GM18507 (cell line): ENCODE results near the gene TSC22D3.

Source experiments
- DNase-seq: peaks from one replicate; pipeline ENCODE4 v3.0.0; 2011; ENCODE audit warnings: low read depth; ENCODE audit not compliant: insufficient read length; ENCODE audit errors: extremely low spot score
- FAIRE-seq: peaks from 2 replicates; lab custom pipeline; 2011; peaks lifted over from hg19 to GRCh38; lab: Jason Lieb, UNC

Gene TSC22D3

DNA sequence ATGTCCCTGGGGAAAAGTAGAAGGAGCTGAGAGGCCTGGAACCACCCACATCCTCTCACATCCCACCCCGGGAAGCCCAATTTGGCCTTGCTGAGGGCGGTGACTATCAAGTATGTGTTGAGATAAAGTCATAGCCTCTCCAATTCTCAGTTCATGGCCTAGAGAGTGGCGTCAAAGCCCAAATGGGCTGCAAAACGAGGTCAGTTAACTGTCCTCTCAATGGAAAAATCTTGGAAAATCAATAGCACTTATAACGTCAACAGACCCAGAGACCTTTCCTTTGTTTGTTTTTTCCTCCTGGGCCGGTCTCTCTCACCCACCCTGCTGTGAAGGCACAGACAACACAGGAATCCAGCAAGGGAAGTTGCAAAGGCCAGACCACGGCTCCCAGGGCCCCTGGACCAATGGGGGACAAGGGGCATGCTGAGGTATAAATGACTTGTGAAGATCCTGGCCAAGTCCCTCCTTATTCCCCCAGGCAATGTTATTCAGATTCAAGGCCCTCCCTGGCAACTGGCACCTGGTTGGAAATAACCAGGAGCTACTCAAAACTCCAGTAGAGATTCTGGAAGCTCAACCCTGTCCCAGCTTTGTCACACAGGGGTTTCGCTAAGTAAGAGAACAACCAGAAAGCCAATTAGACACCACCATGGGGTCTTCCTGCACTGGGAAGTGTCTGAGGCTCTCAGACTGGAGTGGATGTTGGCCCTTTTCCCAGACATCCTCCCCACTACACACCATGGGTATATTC, 38.6 kb downstream of the TSC22D3 start:
- no peak for DNase-seq
- FAIRE-seq = no peak

DNA sequence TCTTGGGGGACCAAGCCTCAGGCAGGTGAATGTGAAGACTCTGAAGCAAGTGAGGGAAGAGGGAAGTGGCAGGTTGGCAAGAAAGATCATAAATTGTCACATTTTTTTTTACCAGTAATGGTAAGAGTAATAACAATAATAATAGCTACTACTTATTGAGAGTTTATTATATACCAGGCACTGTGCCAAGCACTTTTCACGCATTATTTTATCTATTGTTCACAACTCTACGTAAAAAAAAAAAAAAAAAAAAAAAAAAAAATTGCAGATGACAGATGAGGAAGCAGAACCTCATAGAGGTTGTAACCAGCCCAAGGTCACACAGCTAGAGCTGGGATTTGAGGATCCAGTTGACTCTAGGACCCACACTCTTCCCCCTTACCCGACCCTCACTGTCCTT, 40.9 kb downstream of the TSC22D3 start:
- no peak for FAIRE-seq
- no peak for DNase-seq

DNA sequence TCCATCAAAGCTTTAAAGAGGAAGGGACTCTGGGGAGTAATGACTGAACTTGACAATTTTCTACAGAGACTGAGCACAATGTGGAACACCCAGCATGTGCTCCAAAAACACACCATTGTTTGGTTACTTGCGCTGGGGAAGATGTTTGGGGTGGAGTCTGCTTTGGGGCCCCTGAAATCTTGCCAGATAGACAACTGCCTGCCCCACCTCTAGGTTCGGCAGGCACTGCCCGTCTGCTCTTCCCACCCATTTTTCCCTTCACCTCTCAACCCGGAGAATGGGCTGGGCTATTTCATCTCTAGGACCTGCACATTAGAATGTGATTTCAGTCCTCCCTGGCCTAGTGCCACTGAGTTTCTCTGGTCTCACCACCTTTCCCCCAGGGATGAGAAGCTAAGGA, 41.9 kb downstream of the TSC22D3 start:
- no peak for DNase-seq
- no peak for FAIRE-seq

DNA sequence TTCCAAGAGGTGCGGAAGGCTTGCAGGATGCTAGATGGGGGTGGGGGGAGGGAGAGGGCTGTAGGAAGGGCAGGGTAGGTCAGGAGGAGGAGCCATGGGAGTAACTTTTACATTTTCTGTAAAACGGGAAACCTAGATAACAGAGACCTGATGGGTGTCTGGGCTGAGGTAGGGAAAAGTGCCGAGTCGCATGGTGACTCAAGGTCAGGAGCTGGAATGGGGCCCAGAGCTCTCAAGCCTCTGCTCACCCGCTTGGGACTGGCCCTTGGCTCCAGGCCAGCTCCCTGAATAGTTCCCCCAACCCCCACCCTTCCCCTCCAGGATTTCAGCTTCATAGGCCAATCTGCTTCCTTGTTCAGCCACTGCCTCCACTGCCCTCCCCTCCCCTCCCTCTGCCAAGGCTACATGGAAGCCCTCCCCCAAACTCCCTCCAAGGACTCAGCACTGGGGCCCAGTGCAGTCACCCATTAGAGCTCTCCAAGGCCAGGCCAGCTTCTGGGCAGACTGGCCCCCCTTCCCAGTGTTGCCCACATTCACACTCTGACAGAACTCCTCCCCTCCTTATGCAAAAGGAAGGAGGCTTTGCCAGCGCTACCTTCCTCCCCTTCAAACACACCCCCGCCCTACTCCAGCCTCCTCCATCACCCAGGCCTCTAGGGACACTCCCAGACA, 43.6 kb downstream of the TSC22D3 start:
- FAIRE-seq = no peak
- no peak for DNase-seq

DNA sequence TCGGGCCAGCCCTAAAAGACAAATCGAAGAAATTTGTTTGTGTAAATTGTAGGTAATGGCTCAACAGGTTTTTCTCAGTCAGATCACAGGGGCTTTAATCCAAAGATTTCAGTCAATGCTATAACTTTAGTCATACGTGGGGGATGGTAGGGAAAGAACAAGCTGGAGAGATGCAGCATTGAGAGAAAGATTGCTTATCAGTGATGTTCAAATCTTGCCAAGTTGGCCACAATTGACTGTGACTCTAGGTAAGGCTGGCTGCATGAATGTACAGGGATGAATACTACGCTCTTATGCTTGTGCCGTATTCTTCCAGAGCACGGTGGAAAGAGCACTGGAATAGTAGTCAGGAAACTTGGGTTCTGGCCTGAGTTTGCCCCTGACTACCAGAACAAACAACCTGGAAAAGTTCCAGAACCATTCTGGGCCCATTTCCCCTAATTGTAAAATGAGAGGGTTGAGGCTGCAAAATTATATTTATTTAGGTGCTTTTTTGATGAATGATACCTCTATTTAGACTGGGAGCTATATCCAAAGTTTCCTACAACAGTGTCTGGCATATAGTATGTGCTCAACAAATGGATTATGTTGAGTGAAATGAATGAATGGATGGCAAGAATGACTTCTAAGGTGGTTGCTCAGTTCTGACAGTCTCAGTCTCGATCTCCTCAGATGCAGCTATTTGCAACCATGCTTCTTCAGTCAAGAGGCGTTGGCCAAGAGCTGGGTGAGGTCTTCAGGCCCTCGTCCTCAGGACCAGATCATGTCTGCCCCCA, 44.4 kb downstream of the TSC22D3 start:
- no peak for FAIRE-seq
- DNase-seq = no peak

DNA sequence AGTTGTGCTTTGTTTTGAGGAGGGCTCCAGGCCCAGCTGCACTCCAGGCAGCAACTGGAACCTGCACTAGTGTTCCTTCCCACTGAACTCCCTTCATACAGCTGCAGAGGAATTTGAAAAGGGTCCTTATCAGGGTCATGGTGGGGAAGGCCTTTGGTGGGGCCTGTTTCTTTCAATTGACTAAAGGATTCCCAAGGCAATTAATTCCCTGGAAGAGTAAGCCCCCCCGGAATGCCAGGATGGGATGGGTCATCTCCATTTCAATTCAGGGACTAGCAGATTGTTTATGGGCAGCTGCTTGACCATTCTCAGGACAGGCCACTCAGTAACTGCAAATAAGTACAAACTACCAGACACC, 45.3 kb downstream of the TSC22D3 start:
- no peak for FAIRE-seq
- DNase-seq = no peak

DNA sequence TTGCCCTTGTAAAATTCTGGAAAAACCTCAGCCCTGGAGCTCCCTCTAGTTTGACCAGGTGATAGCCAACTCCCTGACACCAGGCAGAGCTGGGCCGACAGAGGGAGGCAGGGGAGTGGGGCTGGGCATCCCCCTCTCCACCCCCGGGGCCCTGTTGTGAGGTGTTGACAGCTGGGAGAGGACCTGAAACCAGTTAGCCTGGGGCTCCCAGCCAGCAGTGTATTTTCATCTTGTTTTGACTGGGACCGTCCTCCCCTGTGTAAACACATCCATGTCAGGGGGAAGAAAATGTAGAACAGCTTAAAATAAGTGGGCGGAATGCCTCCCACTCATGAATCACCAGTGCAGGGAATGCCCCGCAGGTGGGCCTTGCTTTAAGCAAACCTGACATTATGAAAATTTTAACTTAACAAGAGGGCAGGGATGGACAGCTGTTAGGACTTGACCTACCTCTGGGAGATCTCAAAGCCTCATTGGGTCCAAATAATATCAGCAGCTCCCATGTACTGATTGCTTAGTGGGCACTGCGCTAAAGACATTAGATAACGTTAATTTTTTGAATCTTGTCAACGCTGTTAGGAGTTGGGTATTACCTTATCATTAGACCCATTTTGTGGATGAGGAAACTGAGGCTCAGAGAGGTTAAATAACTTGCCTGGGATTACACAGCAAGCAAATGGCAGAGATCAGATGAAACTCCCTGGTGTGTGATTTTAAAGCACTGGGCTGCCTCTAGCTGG, 45.9 kb downstream of the TSC22D3 start:
- DNase-seq (no peak), FAIRE-seq (peak; percentile 68)

DNA sequence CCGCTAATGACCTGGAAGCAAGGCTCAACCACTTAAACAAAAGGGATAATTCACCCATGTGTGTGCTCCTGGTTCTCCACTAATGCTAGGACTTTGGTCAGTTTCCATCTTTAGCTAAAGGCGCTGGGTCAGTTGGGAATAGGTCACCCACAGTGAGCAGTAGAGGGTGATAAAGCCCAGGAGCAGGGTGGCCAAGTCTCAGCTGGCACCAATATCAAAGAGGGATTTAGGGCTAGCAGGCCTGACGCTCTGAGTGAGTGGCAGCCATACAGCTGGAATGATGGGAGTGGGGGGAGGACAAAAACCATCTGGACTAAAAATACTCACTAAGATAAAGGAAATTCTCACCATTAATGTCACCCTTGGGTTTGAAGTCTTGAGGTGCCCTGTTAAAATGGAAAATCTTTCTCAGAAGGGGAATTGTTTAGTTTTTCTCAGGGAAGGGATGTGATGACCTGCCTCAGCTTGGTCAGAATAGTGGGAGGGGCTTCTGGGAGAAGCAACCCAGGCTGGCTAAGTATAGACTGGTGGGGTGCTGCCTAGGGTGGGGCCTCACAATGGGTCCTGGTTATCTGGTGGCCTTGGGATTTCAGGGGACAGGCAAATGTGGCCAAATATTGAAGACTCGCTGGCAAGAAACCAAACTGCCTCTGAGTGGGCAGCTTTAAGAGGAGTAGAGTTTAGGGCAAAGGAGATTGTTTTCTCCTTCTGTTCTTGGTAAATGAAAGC, 47.1 kb downstream of the TSC22D3 start:
- no peak for DNase-seq
- FAIRE-seq = no peak

DNA sequence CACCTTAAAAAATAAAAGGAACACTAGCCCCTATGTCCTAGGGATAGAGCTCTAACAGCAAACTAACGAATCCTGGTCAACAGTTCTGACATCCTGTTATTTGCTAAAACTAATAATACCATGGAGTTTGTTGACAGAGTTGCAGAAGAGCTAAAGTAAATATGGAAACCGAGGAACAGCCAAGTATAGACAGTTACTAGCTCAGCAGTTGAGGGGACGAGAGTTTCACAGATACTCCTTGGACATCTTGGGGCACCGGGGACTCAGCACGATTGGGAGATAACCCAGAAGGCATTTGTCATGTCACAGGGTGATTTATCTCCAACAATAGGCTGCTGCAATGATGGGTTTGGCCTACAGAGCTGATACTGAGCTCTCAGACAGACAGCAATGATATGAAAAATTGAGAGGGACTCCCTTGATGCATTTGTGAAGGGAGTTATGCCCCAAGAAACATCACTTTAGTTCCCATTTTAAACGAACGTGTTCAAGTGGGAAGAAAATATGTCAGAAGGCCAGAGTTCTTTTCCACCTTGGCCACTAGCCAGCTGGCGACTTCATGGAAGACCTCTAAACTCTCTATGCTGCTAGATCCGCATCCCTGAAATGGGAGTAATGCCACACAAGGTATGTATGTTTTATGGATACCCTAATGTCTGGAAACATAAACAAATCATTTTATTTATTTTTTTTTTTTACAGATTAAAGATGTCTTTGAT, 48.6 kb downstream of the TSC22D3 start:
- FAIRE-seq = no peak
- no peak for DNase-seq

DNA sequence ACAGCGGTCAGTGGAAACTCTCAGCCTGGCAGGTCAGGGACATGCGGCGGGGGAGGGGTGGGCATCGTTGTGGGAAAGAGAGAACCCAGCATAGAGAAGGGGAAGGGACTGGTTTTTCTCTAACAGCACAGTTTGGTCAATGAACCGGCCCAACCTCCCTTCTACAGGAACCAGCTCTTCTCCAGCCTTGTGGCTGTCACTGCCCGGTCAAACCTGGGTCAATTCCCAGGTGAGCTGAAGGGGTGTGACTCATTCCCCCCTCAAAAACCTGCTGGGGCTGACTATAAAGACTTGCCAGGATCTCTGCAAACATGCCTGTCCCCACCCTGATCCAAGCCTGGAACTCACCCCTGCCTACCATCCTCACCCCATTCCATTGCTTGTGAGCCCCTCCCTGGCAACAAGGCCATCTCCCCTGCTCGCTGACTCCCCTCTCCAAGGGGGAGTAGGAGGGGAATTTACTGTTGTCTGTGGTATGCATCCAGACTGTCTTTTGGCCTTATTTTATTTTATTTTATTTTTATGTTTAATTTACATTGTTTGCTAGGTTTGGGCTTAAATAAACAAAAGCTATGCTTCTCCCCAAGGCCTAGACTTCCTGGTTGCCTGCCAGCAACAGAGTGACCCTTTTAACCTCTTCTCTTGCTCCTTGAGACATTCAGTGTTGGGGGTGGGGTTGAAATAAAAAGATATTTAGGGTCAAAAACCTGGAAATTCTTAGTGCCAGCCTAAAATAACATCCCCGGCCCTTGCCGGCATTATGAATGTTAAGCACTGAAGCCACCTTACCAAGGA, 49.6 kb downstream of the TSC22D3 start:
- DNase-seq = no peak
- no peak for FAIRE-seq

DNA sequence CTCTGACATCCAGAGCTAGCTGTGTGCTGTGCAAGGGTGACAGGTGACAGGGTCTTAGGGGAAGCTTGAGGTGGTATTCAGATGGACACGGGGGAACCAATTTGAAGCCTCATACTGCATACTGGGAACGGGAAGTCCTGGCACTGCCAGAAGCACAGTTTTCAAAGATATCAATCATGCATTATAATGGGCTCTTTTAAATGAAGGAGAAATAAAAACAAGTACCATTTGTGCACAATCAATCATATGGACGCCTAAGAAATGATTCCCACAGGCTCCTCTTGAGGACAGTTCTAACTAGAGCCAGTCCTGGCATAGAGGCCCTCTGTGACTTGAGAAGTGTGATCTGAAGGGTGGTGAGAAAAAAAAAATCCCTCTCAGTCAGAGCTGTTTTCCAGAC, 50.9 kb downstream of the TSC22D3 start:
- FAIRE-seq (no peak), DNase-seq (no peak)

DNA sequence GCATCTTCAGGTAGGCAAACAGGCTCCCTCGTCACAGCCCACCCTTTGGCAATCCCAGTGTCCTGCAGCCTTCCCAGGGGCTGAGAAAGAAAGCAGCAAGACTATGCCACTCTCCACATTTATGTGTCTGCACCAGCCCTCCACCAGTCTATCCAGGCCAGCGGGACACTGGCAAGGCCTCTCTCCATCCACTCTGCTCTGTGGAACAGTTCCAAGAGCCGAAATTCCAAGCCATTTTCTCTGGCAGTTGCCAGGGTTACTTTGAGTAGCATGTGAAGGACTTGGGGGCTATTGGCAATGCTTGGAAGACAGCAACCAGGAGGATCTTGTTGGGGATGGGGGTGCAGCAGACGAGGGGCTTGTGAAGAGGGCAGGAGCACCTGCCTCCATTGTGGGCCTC, 52.1 kb downstream of the TSC22D3 start:
- FAIRE-seq = no peak
- no peak for DNase-seq

DNA sequence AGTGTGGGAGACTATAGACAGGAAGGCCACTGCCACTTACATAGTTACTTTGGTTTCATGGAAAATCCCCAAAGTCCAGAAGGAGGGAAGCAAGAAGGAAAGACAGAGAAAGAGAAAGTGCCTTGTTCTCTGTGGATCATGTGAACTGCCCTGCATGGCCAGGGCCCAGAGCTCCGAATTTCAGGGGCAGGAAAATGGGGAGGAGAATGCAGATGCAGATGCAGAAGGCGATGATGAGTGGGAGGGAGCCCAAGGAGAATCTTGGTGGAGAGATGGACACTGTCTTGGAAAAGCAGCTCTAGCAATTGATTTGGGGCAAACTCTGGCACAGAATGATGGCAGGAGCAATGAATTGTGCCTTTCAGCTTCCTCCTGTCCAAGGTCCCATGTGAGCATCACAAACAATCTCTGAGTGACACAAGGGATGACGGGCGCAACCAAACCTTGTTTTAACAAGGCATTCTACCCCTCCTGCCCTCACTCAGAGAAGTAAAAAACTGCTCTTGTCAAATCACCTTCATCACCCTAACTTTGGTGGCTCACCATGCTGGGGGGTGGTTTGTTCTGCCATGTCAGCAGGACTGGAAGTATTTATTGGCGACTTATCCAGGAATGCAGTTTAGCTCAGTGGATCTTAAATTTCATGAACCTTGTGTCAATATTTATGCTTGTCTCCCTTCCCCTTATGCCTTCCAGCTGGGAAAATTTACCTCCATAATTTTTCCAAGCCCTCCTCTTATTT, 53.5 kb downstream of the TSC22D3 start:
- FAIRE-seq (peak; percentile 55), DNase-seq (no peak)

DNA sequence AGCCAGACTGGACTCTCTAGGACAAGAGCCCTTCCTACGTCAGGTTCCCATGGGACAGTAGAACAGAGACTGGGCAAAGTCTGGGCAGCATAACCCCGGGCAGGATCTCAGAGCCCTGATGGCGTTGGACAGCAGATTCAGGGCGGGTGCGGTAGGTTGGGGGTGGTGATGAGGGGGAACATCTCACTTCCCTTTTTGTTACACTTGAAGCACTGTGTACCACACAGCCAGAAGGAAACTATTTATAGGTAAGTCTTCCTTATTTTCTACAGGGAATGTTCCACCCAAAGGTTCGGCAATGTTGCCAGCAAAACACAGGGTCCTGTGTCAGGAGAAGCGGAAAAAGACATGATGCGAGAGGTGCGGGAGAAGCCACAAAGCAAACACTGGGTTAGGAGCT, 54.3 kb downstream of the TSC22D3 start:
- FAIRE-seq (peak; percentile 80), DNase-seq (no peak)

DNA sequence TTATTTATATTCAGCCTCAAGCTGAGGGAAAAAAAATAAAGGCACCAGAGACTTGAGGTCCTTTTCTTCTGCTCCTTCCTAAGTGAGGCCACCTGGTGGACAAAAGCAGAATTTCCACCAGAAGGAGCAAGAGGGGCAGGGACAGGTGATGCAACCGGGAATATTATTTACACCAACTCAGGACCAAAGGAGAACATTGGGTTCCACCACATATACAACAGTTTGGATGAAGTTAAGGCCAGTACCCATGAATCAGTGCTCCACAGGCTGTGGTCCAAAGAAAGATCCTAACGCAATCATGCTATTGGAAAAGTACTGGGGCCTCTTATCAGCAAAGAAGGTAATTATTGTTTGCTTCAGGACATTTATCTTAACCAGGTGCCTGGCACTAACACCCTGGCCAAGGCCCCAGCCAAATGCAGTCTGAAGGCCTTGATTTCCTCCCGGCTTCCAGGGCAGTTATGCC, 57.4 kb downstream of the TSC22D3 start:
- no peak for DNase-seq
- peak; percentile 96 for FAIRE-seq

DNA sequence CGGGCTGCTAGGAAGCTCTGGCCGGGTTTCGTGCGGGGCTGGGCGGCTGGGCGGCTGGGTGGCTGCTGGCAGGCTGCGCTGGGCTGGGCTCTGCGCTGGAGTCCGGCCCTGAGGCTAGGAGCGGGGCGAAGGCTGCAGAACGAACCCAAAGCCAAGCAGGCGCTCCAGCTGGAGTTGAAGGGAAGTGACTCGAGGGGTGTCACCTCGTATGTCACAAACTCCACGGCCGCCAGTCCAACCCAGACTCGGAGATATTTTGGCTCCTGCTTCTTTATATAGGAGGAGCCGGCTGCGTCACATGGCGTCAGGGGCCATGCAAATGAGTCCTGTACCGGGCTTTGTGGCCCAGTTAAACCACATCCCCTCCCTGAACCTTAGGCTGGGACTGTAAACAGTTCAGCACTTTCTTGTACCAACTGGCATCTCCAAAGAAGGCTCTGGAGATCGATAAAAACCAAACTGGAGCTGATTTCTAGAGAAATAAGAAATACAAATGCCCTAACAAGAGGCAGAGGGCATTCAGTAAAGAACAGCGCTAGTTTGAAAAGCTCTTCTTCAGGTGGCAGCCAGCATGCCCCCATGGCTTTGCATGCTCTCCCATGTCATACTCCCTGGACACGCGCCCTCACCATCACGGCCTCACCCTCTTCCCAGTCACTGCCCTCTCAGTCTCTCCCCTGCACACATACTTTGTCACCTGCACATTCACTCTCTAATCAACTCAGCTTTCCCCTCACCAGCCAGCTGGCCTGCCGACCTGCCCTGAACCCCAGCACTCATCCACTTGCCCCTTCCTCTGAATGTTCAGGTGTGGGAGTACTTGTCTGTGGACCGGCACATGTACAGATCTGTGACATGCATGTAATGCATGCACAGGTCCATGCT, 58.5 kb downstream of the TSC22D3 start:
- DNase-seq (no peak), FAIRE-seq (peak; percentile 99)
